Measurements from ENCODE around the gene PTGER4.
A peak's percentile ranks its signal among the peaks of the same experiment; 100 is the strongest.

Gene PTGER4

DNA sequence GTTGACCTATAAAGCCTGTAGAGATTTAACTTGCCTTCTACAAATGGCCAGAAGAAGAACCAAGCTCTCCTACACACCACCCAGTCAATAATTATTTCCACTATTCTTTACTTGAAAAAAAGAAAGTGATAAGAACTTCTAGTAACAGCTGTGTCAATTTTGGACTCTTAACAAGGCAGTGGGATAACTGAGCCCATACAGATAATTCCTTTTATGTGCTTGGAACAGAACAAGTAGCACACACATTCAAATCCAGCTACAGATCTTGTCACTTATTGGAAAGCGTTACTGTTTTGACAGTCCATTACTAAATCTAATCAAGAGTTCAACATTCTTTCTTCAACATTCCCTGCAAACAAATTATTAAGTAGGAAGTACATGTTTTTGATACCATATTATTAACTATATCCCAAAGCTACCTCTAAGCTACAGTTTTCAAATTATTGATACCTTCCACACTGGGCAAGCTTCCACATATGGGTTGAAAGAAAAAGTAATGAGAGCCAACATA is 6.3 kb downstream of the PTGER4 start:
- H3K27ac ChIP-seq = no peak overlapping the region
- TF ChIP-seq ZFX (IDR thresholded peaks at IDR 0.05; ENCODE audit: borderline replicate concordance) (no peak), CTCF (IDR thresholded peaks at IDR 0.05) (no peak)

DNA sequence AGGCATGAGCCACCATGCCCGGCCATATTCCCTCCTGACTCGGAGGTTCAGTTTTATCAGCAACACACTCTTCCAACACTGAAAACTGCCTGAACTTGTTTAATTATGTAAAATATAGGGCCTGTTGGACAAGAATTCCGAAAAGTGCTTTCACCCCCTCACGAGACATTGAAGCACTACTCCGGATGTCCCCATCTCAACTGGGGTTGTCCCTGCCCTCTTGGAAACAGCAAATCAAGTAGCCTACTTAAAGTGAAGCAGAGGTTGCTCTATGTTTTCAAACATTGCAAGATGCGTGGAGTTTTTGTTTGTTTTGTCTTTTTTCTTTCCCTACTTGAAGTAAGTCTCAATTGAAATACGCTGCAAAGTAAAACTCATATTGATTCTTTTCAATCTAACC is 7.6 kb downstream of the PTGER4 start:
- no peak overlapping the region for H3K27ac ChIP-seq
- TF ChIP-seq ZFX (IDR thresholded peaks at IDR 0.05; ENCODE audit: borderline replicate concordance) (no peak), CTCF (IDR thresholded peaks at IDR 0.05) (no peak)

- no peak for TF ChIP-seq ZFX (IDR thresholded peaks at IDR 0.05; ENCODE audit: borderline replicate concordance)
- TF ChIP-seq CTCF (IDR thresholded peaks at IDR 0.05) = peak; percentile 82
- H3K27ac ChIP-seq = no peak overlapping the region
Observed at GRCh38 chr5:40688127-40688761, 8.5 kb downstream of the PTGER4 start.

- no peak overlapping the region for H3K27ac ChIP-seq
- no peak for TF ChIP-seq ZFX (IDR thresholded peaks at IDR 0.05; ENCODE audit: borderline replicate concordance)
- no peak for TF ChIP-seq CTCF (IDR thresholded peaks at IDR 0.05)
Observed at GRCh38 chr5:40688996-40689395, 9.3 kb downstream of the PTGER4 start.

GRCh38 chr5:40689438-40689837 is 9.7 kb downstream of the PTGER4 start:
- TF ChIP-seq CTCF (IDR thresholded peaks at IDR 0.05) = no peak
- no peak for TF ChIP-seq ZFX (IDR thresholded peaks at IDR 0.05; ENCODE audit: borderline replicate concordance)
- no peak overlapping the region for H3K27ac ChIP-seq

DNA sequence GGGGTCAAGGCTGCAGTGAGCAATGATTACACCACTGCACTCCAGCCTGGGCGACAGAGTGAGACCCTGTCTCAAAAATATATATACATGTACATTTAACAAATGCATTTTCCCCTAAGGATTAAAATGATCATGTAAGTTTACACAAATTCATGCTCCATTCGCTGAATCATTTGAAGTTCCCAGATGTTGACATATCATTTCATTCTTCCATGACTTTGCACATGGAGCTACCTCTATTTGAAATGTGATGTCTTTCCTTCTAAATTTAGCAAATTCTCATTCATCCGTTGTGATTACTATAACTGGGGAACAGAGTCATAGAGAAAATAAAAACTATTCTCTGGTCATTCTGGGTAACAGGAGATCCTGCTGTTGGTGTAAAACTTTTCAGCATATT is 10.6 kb downstream of the PTGER4 start:
- TF ChIP-seq CTCF (IDR thresholded peaks at IDR 0.05) (no peak), ZFX (IDR thresholded peaks at IDR 0.05; ENCODE audit: borderline replicate concordance) (no peak)
- no peak overlapping the region for H3K27ac ChIP-seq

DNA sequence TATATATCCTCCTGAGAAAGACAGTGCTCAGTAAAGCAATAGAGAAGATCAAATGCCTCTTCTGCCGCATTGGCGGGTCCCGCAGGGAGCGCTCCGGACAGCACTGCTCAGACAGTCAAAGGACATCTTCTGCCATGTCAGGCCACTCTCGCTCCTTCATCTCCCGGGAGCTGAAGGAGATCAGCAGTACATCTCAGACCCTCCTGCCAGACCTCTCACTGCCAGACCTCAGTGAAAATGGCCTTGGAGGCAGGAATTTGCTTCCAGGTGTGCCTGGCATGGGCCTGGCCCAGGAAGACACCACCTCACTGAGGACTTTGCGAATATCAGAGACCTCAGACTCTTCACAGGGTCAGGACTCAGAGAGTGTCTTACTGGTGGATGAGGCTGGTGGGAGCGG is 12.2 kb downstream of the PTGER4 start:
- no peak overlapping the region for H3K27ac ChIP-seq
- TF ChIP-seq ZFX (IDR thresholded peaks at IDR 0.05; ENCODE audit: borderline replicate concordance) (no peak), CTCF (IDR thresholded peaks at IDR 0.05) (no peak)

All from 22Rv1 (cell line).